ENCODE results near the gene LGALS1.
"Not testable (repeated sequence)": the region's sequence is repeated elsewhere in the genome, so short reads cannot be mapped to it uniquely, and the experiment has no call there.

Gene LGALS1

GRCh38 chr22:37717235-37717634 lies 41.8 kb downstream of the LGALS1 start:
- not testable (repeated sequence) for DNase-seq (ENCODE audit: low read depth, low spot score)

- DNase-seq (ENCODE audit: low read depth, low spot score), result not testable (repeated sequence)
These were observed 42.4 kb downstream of the LGALS1 start for GRCh38 chr22:37717746-37718305.

- DNase-seq (ENCODE audit: low read depth, low spot score), result no peak
These were observed 50.3 kb downstream of the LGALS1 start for GRCh38 chr22:37725551-37726240.

GRCh38 chr22:37726241-37726887 lies 50.9 kb downstream of the LGALS1 start:
- no peak for DNase-seq (ENCODE audit: low read depth, low spot score)

GRCh38 chr22:37728620-37729019 lies 53.2 kb downstream of the LGALS1 start:
- no peak for DNase-seq (ENCODE audit: low read depth, low spot score)

Data from ELF-1 (cell line).